ENCODE data around the gene GJA5. TPM values are rescaled to one million over a fixed set of nuclear protein-coding genes. Genes with fewer than 3 reads are reported as not detected.

The GJA5 gene
- 10 to 100 TPM; 17.6 to 25.7 (median 20.2) TPM for total RNA-seq (2021; fragmentation: NEBNext Ultra II Directional; extraction: Animal tissue kit (Norgen Biotek cat#: 25700))
- long read RNA-seq, transcript GJA5-202 (2 exons, 3,181 nt) = major isoform, 15 of 25 reads
- long read RNA-seq, partial matches to known transcripts = 0 of 25 reads
- long read RNA-seq, other reads (novel, unspliced or antisense) = 6 of 25 reads

DNA sequence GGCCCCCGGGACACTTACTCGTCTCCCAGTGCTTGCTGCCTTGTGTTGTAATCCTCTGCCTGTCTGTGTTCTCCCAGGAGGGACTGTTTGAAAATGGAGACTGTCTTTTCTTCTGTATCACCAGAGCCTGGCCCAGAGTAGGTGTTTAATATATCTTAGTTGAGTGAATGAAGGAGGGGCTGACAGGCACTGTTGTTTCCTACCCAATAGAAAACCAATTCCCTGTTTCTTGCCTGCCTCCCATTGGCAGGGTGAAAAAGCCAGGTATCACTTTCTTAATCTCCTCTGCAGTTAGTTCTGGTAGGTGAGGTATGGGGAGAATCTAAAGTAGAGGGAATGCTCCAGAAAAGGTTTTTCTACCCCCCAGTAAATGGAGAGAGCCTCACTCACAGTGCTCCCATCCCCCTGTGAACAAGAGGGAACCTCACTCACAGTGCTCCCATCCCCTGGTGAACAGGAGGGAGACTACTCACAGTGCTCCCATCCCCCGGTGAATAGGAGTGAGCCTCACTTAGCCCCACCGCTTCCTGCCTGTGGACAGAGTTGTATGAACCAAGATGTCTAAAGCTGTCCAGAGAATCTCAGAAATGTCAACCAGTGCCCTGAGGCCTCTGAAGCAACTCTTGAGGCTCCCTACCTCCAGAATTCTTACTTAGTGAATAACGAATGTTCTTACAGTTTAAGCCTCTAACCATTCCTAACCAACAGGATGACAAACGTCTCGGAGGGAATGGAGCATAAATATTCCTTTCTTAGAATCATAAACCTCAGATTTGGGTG lies at the start of gene GJA5:
TSS of gene GJA5 (minus strand) at position 122 of the 780 bp plus-strand sequence. CDS start 1,364 bp downstream, outside the sequence.
- H3K4me3 Mint-ChIP-seq = peak within 1 kb of the TSS; percentile 49
- peaks cover 2% of the 10 kb centered on the region; the same call in 1 of the 2 replicates for H3K27me3 Mint-ChIP-seq (ENCODE audit: insufficient read depth)
- peak within 1 kb of the TSS; percentile 70 for H3K27ac Mint-ChIP-seq
- no peaks in the 10 kb centered on the region for H3K36me3 Mint-ChIP-seq (ENCODE audit: low read depth)
- TF ChIP-seq, protein P1, sequence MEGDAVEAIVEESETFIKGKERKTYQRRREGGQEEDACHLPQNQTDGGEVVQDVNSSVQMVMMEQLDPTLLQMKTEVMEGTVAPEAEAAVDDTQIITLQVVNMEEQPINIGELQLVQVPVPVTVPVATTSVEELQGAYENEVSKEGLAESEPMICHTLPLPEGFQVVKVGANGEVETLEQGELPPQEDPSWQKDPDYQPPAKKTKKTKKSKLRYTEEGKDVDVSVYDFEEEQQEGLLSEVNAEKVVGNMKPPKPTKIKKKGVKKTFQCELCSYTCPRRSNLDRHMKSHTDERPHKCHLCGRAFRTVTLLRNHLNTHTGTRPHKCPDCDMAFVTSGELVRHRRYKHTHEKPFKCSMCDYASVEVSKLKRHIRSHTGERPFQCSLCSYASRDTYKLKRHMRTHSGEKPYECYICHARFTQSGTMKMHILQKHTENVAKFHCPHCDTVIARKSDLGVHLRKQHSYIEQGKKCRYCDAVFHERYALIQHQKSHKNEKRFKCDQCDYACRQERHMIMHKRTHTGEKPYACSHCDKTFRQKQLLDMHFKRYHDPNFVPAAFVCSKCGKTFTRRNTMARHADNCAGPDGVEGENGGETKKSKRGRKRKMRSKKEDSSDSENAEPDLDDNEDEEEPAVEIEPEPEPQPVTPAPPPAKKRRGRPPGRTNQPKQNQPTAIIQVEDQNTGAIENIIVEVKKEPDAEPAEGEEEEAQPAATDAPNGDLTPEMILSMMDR (IDR thresholded peaks at IDR 0.05) = no peak
- DNase-seq = peak; percentile 73
- H3K9me3 Mint-ChIP-seq = no peaks in the 10 kb centered on the region
- H3K4me1 Mint-ChIP-seq (ENCODE audit: low read depth) = peaks cover 78% of the 10 kb centered on the region

DNA sequence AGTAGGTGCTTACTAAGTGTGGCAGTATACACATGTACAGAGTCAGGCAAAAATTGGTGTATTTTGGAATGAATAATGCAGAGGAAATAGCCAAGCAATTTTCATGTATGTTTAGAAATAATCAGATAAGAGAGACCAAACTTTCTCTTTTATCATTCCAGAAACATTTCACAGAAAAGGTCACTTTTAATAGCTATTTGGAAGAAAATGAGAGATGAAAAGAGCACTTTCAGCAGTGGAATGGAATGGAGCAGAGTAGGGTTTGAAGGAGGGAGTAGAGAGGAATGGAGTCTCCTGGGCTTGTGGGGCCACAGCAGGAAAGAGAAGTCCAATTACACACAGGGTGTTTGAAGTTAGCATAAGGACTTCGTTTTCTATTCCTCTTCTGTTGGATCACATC lies 48.8 kb upstream of the GJA5 start:
- DNase-seq = no peak
- peaks cover 11% of the 10 kb centered on the region for H3K27me3 Mint-ChIP-seq (ENCODE audit: insufficient read depth)
- peaks cover 3% of the 10 kb centered on the region; the same call in 1 of the 2 replicates for H3K9me3 Mint-ChIP-seq
- TF ChIP-seq, protein P1 (IDR thresholded peaks at IDR 0.05) = no peak
- no peak overlapping the region for H3K4me3 Mint-ChIP-seq
- H3K27ac Mint-ChIP-seq = no peak overlapping the region
- no peaks in the 10 kb centered on the region for H3K36me3 Mint-ChIP-seq (ENCODE audit: low read depth)
- H3K4me1 Mint-ChIP-seq (ENCODE audit: low read depth) = peaks cover 7% of the 10 kb centered on the region; the same call in 1 of the 2 replicates

DNA sequence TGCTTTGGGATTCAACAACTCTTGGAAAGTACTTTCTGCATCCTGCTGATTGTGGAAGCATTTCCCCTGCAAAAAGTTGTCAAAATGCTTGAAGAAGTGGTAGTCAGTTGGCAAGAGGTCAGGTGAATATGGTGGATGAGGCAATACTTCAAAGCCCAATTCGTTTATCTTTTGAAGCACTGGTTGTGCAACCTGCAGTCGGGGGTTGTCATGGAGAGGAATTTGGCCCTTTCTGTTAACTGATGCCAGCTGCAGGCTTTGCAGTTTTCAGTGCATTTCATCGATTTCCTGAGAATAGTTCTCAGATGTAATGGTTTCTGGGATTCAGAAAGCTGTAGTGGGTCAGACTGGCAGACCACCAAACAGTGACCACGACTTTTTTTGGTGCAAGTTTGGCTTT lies 47.6 kb upstream of the GJA5 start:
- Mint-ChIP-seq H3K4me3 (no peak overlapping the region), H3K9me3 (peaks cover 3% of the 10 kb centered on the region; the same call in 1 of the 2 replicates), H3K4me1 (ENCODE audit: low read depth) (peaks cover 7% of the 10 kb centered on the region; the same call in 1 of the 2 replicates), H3K27me3 (ENCODE audit: insufficient read depth) (peaks cover 11% of the 10 kb centered on the region), H3K36me3 (ENCODE audit: low read depth) (no peaks in the 10 kb centered on the region), H3K27ac (no peak overlapping the region)
- no peak for DNase-seq
- TF ChIP-seq, protein P1 (IDR thresholded peaks at IDR 0.05) = no peak

DNA sequence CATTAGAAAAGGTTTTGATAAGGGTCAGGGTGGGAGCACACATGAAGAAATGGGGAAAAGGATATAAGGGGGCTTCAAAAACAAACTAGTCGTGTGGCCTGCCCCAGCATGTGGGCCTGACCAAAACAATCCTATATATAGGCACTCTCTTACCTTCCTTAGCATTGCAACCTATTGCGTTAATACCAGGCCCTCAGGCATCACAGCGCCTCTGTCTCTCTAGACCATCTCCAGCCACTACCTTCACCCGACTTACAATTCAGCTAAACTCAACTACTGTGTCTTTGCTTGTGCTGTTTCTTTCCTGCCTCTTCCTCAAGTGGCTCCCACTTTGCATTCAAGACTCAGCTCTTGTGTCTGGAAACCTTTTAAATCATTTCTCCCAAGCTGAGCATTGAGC lies 47.0 kb upstream of the GJA5 start:
- Mint-ChIP-seq H3K4me1 (ENCODE audit: low read depth) (peaks cover 7% of the 10 kb centered on the region; the same call in 1 of the 2 replicates), H3K36me3 (ENCODE audit: low read depth) (no peaks in the 10 kb centered on the region), H3K4me3 (no peak overlapping the region), H3K27me3 (ENCODE audit: insufficient read depth) (peaks cover 11% of the 10 kb centered on the region), H3K9me3 (peaks cover 3% of the 10 kb centered on the region; the same call in 1 of the 2 replicates), H3K27ac (no peak overlapping the region)
- no peak for DNase-seq
- TF ChIP-seq, protein P1 (IDR thresholded peaks at IDR 0.05) = no peak

DNA sequence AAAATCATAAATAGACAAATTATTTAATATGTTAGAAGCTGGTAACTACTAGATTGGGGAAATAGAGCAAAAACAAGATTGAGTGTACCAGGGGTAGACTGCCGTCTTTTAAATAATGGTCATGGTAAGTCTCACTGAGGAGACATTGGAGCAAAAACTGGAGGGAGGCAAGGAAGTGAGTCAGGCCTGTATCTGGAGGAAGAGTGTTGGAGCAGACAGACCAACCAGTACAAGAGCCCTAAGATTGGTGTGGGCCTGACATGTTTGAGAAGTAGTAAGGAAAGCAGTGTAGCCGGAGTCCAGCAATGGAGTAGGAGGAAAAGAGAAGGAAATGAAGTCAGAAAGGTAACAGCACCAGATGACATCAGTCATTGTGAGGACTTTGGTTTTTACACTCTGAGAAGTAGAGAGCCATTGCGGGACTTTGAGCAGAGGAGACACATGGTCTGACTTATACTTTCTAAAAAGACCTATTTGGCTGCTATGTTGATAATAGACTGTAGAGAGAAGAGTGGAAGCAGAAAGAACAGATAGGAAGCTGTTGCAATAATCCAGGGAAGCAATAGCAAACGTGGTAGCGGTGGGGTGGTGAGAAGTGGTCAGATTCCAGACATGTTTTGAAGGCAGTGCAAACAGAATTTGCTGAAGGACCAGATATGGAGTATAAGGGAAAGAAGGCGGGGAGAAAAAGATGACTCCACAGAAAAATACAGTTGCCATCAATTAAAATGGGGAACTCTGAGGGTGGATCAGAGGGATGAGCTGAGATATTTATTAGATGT lies 44.7 kb upstream of the GJA5 start:
- peaks cover 6% of the 10 kb centered on the region; the same call in 1 of the 2 replicates for H3K9me3 Mint-ChIP-seq
- peaks cover 14% of the 10 kb centered on the region; the same call in 1 of the 2 replicates for H3K4me1 Mint-ChIP-seq (ENCODE audit: low read depth)
- TF ChIP-seq, protein P1 (IDR thresholded peaks at IDR 0.05) = no peak
- peaks cover 8% of the 10 kb centered on the region for H3K27me3 Mint-ChIP-seq (ENCODE audit: insufficient read depth)
- H3K27ac Mint-ChIP-seq = no peak overlapping the region
- H3K4me3 Mint-ChIP-seq = no peak overlapping the region
- no peak for DNase-seq
- no peaks in the 10 kb centered on the region; the same call in 1 of the 2 replicates for H3K36me3 Mint-ChIP-seq (ENCODE audit: low read depth)
